Omental fat pad (tissue), 4 donors: ENCODE measurements around the gene ZP2. TPM values are rescaled to one million over a fixed set of nuclear protein-coding genes. Genes with fewer than 3 reads are reported as not detected.
"Not testable (repeated sequence)": the region's sequence is repeated elsewhere in the genome, so short reads cannot be mapped to it uniquely, and the experiment has no call there.

Source experiments
- ATAC-seq: fragments of 150-250 bp; one replicate; pipeline ENCODE4 v1.9.1; 2016; ENCODE audit warnings: mild to moderate bottlenecking, moderate library complexity; ENCODE audit not compliant: low FRiP score
- DNase-seq: peaks from one replicate; pipeline ENCODE4 v3.0.0-alpha.2; 2019; ENCODE audit warnings: low spot score
- CTCF ChIP-seq, 3 donors: fragments of 450-650 bp; IDR thresholded peaks; one replicate each; pipeline ENCODE4 v1.5.1; 2016 to 2017; ENCODE audit warnings: antibody characterized with exemption in 3 of 3, mild to moderate bottlenecking in 3 of 3, moderate library complexity in 2 of 3
- total RNA-seq, 4 donors: library from RNA; depleted of rRNA; stranded (reverse); fragments of >200 nt; gene quantifications; one replicate each; pipeline ENCODE4 v1.1.0, GENCODE V29; 2016

ZP2 gene
- not detected for total RNA-seq

GRCh38 chr16:21211486-21211885 lies at the start of gene ZP2:
Gene ZP2, minus strand, starts transcription at chr16:21211574. Its CDS starts 27 bp downstream, at chr16:21211547.
- ATAC-seq (no peak), DNase-seq (no peak)
- no peak for TF ChIP-seq CTCF (IDR thresholded peaks at IDR 0.05)

- TF ChIP-seq CTCF (IDR thresholded peaks at IDR 0.05): no peak
- DNase-seq (no peak), ATAC-seq (no peak)
Observed at GRCh38 chr16:21257284-21257683, 45.9 kb upstream of the ZP2 start.

- no peak for TF ChIP-seq CTCF (IDR thresholded peaks at IDR 0.05)
- ATAC-seq (no peak), DNase-seq (no peak)
Observed at GRCh38 chr16:21256636-21257035, 45.3 kb upstream of the ZP2 start.

GRCh38 chr16:21253470-21253869 lies 42.1 kb upstream of the ZP2 start:
- no peak for ATAC-seq
- DNase-seq: no peak
- no peak for TF ChIP-seq CTCF (IDR thresholded peaks at IDR 0.05)

GRCh38 chr16:21250072-21250923 lies 38.9 kb upstream of the ZP2 start:
- no peak for ATAC-seq
- DNase-seq: no peak
- TF ChIP-seq CTCF (IDR thresholded peaks at IDR 0.05): no peak

- not testable (repeated sequence) for DNase-seq, ATAC-seq
Observed at GRCh38 chr16:21248179-21248578, 36.8 kb upstream of the ZP2 start.

- TF ChIP-seq CTCF (IDR thresholded peaks at IDR 0.05): no peak
- no peak for DNase-seq
- no peak for ATAC-seq
Observed at GRCh38 chr16:21244518-21245215, 33.3 kb upstream of the ZP2 start.
